A549 (cell line): Measurements from ENCODE around the gene LAMA3. TPM values are rescaled to one million over a fixed set of nuclear protein-coding genes. Genes with fewer than 3 reads are reported as not detected.

Experiments used
- ATAC-seq, 2 experiments: fragments of 200-7000 bp in 1 of 2; fragments of >200 bp in 1 of 2; cut with Nextera tagmentation in 1 of 2; cut with Tn5 transposase in 1 of 2; 3 replicates each; pipeline versions ENCODE4 v1.8.0 to v1.9.1; 2018 to 2020; ENCODE audit warnings: mild to moderate bottlenecking in 1 of 2, moderate library complexity in 1 of 2
- CTCF ChIA-PET: fragments of 300-600 bp; sonication (Branson Sonifier 250); formaldehyde crosslinking; extraction: SDS; loops from one replicate; lab custom pipeline; 2021; ENCODE audit warnings: antibody characterized with exemption, inconsistent platforms; lab: Yijun Ruan, JAX
- POLR2A ChIA-PET: fragments of 350-600 bp; formaldehyde crosslinking; extraction: SDS; loops from one replicate; lab custom pipeline; 2021; ENCODE audit warnings: antibody characterized with exemption, inconsistent platforms; lab: Yijun Ruan, JAX
- DNase-seq, 2 experiments: peaks; one replicate each; pipeline versions ENCODE4 v3.0.0 to v3.0.0-alpha.2; 2011 to 2016; ENCODE audit warnings: low read depth in 1 of 2, low spot score in 1 of 2
- FAIRE-seq: peaks from 2 replicates; lab custom pipeline; 2011; peaks lifted over from hg19 to GRCh38; lab: Jason Lieb, UNC
- H3K27ac ChIP-seq, 2 experiments: fragments of >200 bp; sonication (Bioruptor Twin); formaldehyde crosslinking; 3 replicates each; pipeline ENCODE4 v1.5.1; 2016 to 2017
- H3K4me1 ChIP-seq: fragments of >200 bp; sonication (Bioruptor Twin); formaldehyde crosslinking; 3 replicates; pipeline ENCODE4 v1.6.1; 2016
- H3K4me2 ChIP-seq: fragments of >200 bp; sonication (Bioruptor Twin); formaldehyde crosslinking; 3 replicates; pipeline ENCODE4 v1.6.1; 2016
- H3K4me3 ChIP-seq: fragments of >200 bp; sonication (Bioruptor Twin); formaldehyde crosslinking; 3 replicates; pipeline ENCODE4 v1.5.1; 2016
- H3K9me3 ChIP-seq: fragments of >200 bp; sonication (Bioruptor Twin); formaldehyde crosslinking; 3 replicates; pipeline ENCODE4 v1.6.1; 2016
- BHLHE40 ChIP-seq: IDR thresholded peaks from 2 replicates; pipeline ENCODE4 v1.6.1; 2012; ENCODE audit warnings: low read depth, low read length, inconsistent platforms
- CEBPB ChIP-seq, 2 experiments: fragments of >200 bp in 1 of 2; sonication (Bioruptor Twin) in 1 of 2; formaldehyde crosslinking in 1 of 2; IDR thresholded peaks; 2 replicates each; pipeline ENCODE4 v1.6.1; 2012 to 2016
- FOSL2 ChIP-seq, 2 experiments: fragments of 450-650 bp in 1 of 2; fragments of >200 bp in 1 of 2; sonication (Bioruptor Twin) in 1 of 2; formaldehyde crosslinking; IDR thresholded peaks; 2 replicates each; pipeline versions ENCODE4 v1.5.0 to v1.6.1; 2016 to 2020; ENCODE audit warnings: mild to moderate bottlenecking in 1 of 2, moderate library complexity in 1 of 2
- HDAC2 ChIP-seq: fragments of 200-600 bp; sonication (generic); IDR thresholded peaks from 2 replicates; pipeline ENCODE4 v1.6.1; 2016
- JUN ChIP-seq, 2 experiments: fragments of >200 bp; sonication (Bioruptor Twin); formaldehyde crosslinking; IDR thresholded peaks; 2 replicates in 1 of 2; 3 replicates in 1 of 2; pipeline ENCODE4 v1.6.1; 2016 to 2017
- KDM1A ChIP-seq: fragments of 200-600 bp; sonication (generic); IDR thresholded peaks from 2 replicates; pipeline ENCODE4 v1.6.1; 2016; ENCODE audit warnings: low read depth, mild to moderate bottlenecking
- KDM5A ChIP-seq: fragments of 200-600 bp; sonication (generic); IDR thresholded peaks from 2 replicates; pipeline ENCODE4 v1.6.1; 2016; ENCODE audit warnings: antibody characterized with exemption, mild to moderate bottlenecking
- MAZ ChIP-seq: fragments of 150-350 bp; IDR thresholded peaks from 2 replicates; pipeline ENCODE4 v1.6.1; 2014; ENCODE audit warnings: antibody characterized with exemption, low read depth, low read length, borderline replicate concordance
- NFE2L2 ChIP-seq: fragments of 150-350 bp; conservative IDR thresholded peaks from 2 replicates; pipeline ENCODE4 v1.6.1; 2014; ENCODE audit warnings: low read length
- NR3C1 ChIP-seq: fragments of >200 bp; sonication (Bioruptor Twin); formaldehyde crosslinking; IDR thresholded peaks from 3 replicates; pipeline ENCODE4 v1.6.1; 2017
- POLR2A ChIP-seq: IDR thresholded peaks from 2 replicates; pipeline ENCODE4 v1.6.1; 2012; ENCODE audit warnings: mild to moderate bottlenecking, low read length
- RARB ChIP-seq: fragments of 250-450 bp; sonication (Bioruptor Pico); IDR thresholded peaks from 2 replicates; pipeline ENCODE4 v1.8.0; 2021; ENCODE audit warnings: mild to moderate bottlenecking, moderate library complexity
- RCOR1 ChIP-seq: fragments of 150-350 bp; IDR thresholded peaks from 2 replicates; pipeline ENCODE4 v1.6.1; 2014; ENCODE audit warnings: antibody characterized with exemption, low read length, low read depth
- RFX5 ChIP-seq: fragments of 450-650 bp; IDR thresholded peaks from 2 replicates; pipeline ENCODE4 v1.7.1; 2014; ENCODE audit warnings: antibody characterized with exemption, mild to moderate bottlenecking, moderate library complexity
- SREBF2 ChIP-seq: fragments of 450-650 bp; IDR thresholded peaks from 2 replicates; pipeline ENCODE4 v1.6.1; 2014; ENCODE audit warnings: mild to moderate bottlenecking, moderate library complexity
- TFCP2L1 ChIP-seq: fragments of 250-450 bp; sonication (Bioruptor Pico); IDR thresholded peaks from 2 replicates; pipeline ENCODE4 v1.5.0; 2021; ENCODE audit warnings: mild to moderate bottlenecking
- ZC3H11A ChIP-seq: fragments of 450-650 bp; IDR thresholded peaks from 2 replicates; pipeline ENCODE4 v1.6.1; 2014; ENCODE audit warnings: antibody characterized with exemption, mild to moderate bottlenecking
- ZFP36 ChIP-seq: fragments of 450-650 bp; IDR thresholded peaks from 2 replicates; pipeline ENCODE4 v1.6.1; 2014; ENCODE audit warnings: borderline replicate concordance; ENCODE audit not compliant: partially characterized antibody
- ZNF302 ChIP-seq: fragments of 250-450 bp; sonication (Bioruptor Pico); IDR thresholded peaks from 2 replicates; pipeline ENCODE4 v1.9.0; 2021; ENCODE audit warnings: inconsistent platforms, mild to moderate bottlenecking, moderate library complexity
- ZSCAN20 ChIP-seq: fragments of 250-450 bp; sonication (Bioruptor Pico); IDR thresholded peaks from 2 replicates; pipeline ENCODE4 v1.8.0; 2022; ENCODE audit warnings: mild to moderate bottlenecking, moderate library complexity
- WGBS: methylation state at CpG from one replicate; pipeline ENCODE4 v1.1.6; 2017; ENCODE audit errors: missing lambda C conversion rate; 5-methylcytosine and 5-hydroxymethylcytosine counted together
- polyA plus RNA-seq, 4 experiments: library from polyadenylated mRNA; depleted of rRNA in 3 of 4; stranded (reverse); fragments of >200 nt; fragmentation: RNase III in 1 of 4; extraction: RNeasy Plus Mini Kit Qiagen cat#74134 plus additional on column Dnase treatment in 1 of 4; gene quantifications; 2 replicates in 3 of 4; 3 replicates in 1 of 4; pipeline ENCODE4 v1.2.3, GENCODE V29; 2011 to 2017
- TF ChIP-seq, protein P1 (sequence below): IDR thresholded peaks from 2 replicates; pipeline ENCODE4 v1.6.1; 2012
- TF ChIP-seq, protein P2 (sequence below): fragments of 450-650 bp; IDR thresholded peaks from 2 replicates; pipeline ENCODE4 v1.6.1; 2014; ENCODE audit warnings: antibody characterized with exemption
- TF ChIP-seq, protein P3 (sequence below): IDR thresholded peaks from 2 replicates; pipeline ENCODE4 v1.6.1; 2012; ENCODE audit warnings: low read depth, borderline replicate concordance

LAMA3 gene
- polyA plus RNA-seq, 2 of the 4 experiments (the other 2 are of a cell fraction) = 18.2 to 31.0 TPM

DNA sequence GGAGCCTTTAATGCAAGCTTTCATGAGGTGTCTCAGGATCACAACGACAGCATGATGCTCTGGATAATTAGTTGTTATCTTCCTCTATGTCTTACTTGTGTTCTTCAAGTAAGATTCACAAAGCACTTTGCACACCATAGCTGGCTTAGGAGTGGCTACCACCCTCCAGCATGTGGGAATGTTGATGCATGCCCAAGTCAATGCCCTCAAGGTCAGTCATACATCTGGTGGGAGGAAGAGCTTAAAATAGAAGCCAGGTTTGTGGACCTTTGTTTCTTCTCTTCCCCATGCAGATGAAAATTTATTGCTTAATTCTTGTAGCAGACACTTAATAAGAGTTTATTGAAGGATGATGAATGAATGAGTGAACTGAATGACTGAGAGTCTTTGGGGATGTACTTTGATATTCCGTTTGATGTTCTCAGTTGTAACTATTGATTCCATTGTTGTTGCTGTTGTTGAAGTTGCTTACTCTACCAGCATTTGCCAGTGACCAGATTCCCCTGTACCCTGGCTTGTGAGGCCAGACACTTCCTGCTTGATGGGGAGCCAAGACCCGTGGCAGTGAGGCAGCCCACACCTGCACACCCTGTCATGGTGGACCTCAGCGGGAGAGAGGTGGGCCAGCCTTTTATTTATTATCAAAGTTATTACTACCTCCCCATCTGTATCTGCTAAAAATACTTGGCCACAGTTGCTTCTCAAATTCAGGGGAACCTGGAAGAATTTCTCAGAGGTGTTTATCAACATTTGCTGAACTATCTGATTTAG is 137.8 kb downstream of the LAMA3 start:
- TF ChIP-seq, protein P1, sequence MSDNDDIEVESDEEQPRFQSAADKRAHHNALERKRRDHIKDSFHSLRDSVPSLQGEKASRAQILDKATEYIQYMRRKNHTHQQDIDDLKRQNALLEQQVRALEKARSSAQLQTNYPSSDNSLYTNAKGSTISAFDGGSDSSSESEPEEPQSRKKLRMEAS = no peak
- TF ChIP-seq RFX5 (no peak), HDAC2 (no peak), CEBPB (IDR thresholded peaks at IDR 0.05) (no peak), POLR2A (no peak), TFCP2L1 (no peak), RCOR1 (no peak), MAZ (no peak), RARB (CRISPR knock-in tag) (no peak), NR3C1 (no peak), KDM1A (no peak), ZSCAN20 (no peak), ZFP36 (no peak), JUN (IDR thresholded peaks at IDR 0.05) (no peak)
- TF ChIP-seq, protein P2, sequence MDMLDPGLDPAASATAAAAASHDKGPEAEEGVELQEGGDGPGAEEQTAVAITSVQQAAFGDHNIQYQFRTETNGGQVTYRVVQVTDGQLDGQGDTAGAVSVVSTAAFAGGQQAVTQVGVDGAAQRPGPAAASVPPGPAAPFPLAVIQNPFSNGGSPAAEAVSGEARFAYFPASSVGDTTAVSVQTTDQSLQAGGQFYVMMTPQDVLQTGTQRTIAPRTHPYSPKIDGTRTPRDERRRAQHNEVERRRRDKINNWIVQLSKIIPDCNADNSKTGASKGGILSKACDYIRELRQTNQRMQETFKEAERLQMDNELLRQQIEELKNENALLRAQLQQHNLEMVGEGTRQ = no peak
- WGBS = 94% methylated on average over 4 of the region's 4 CpGs
- Histone ChIP-seq H3K4me1 (peaks cover 7% of the 10 kb centered on the region; the same call in 1 of the 3 replicates), H3K4me2 (no peak overlapping the region), H3K27ac (no peak overlapping the region), H3K9me3 (no peaks in the 10 kb centered on the region), H3K4me3 (no peak overlapping the region)
- POLR2A ChIA-PET = no interaction called here
- no peak for FAIRE-seq
- no peak for ATAC-seq
- CTCF ChIA-PET = no interaction called here
- no peak for DNase-seq

DNA sequence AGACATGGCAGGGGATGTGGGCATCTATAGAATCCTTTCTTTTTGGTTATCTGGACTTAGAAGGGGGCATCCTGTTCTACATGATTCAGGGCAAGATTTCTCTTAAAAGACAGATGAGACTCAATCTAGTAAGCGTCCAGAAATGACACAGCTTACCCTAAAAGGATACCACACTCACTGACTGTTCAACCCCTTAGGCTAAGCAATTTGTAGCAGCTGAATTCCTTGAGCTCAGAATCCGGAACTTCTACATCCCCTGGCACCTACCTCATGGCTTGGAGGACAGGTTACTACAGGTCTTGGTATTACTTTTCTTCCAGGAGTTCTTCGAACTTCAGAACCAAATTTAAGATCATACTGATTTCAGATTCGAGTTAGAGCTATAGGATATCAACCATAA is 138.4 kb downstream of the LAMA3 start:
- WGBS = 79% methylated on average over 4 of the region's 4 CpGs
- Histone ChIP-seq H3K4me2 (no peak overlapping the region), H3K27ac (no peak overlapping the region), H3K4me3 (no peak overlapping the region), H3K9me3 (no peaks in the 10 kb centered on the region), H3K4me1 (peaks cover 7% of the 10 kb centered on the region; the same call in 1 of the 3 replicates)
- POLR2A ChIA-PET = no interaction called here
- CTCF ChIA-PET = no interaction called here
- DNase-seq (no peak), ATAC-seq (no peak), FAIRE-seq (no peak)
- TF ChIP-seq SREBF2 (no peak), ZNF302 (CRISPR knock-in tag) (no peak), KDM5A (no peak)
- TF ChIP-seq, protein P2 = no peak

DNA sequence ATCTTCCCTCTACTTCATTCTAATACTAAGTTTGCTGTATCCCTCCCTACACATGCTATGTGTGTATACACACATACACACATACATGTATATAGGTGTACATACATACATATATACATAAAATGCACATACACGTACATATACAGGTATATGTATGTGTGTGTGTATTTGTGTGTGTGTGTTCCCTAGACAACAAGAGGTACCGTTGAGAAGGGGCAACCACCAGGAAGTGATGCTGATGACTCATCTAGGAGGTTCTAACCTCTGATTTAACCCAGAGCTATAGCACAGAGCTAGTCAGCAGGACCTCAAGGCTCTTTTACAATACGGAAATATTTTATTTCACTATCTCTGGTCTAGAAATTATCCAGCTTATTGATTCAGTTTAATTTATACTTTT is 139.2 kb downstream of the LAMA3 start:
- H3K4me3 ChIP-seq = no peak overlapping the region
- FAIRE-seq (no peak), DNase-seq (peak; percentile 34 to 72), ATAC-seq (peak; percentile 81 to 82)
- no peak for TF ChIP-seq FOSL2 (IDR thresholded peaks at IDR 0.05)
- TF ChIP-seq FOSL2 (CRISPR knock-in tag; IDR thresholded peaks at IDR 0.05) = peak; percentile 78
- TF ChIP-seq BHLHE40 = no peak
- H3K4me1 ChIP-seq = peaks cover 7% of the 10 kb centered on the region; the same call in 1 of the 3 replicates
- no peak overlapping the region for H3K4me2 ChIP-seq
- no peaks in the 10 kb centered on the region for H3K9me3 ChIP-seq
- H3K27ac ChIP-seq = no peak overlapping the region
- POLR2A ChIA-PET = interaction anchor here (0.9 kb wide), 1 partner anchor 310 kb away, joined by 3 read pairs; the partner anchor contains the start of gene CABYR
- CTCF ChIA-PET = interaction anchor here (1.5 kb wide), 1 partner anchor 16 kb away, joined by 4 read pairs; no protein-coding TSS in a partner anchor
- 29% methylated on average over 3 of the region's 3 CpGs for WGBS

DNA sequence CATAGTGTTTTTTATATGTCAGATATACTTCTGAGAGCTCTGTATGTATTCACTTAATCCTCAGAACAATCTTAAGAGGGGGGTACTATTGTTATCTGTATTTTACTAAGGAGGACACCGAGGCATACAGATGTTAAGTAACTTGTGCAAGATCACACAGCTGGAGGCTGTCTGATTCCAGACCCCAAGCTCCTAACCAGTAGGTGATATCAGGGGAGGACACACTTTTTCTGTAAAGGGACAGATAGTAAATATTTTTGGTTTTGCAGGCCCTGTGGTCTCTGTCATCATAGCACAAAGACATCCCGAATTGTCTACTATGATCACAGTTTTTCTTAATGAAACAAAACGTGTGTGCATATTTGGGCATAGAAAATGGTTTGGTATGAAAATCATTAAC is 143.7 kb downstream of the LAMA3 start:
- no peak overlapping the region for H3K4me3 ChIP-seq
- ChIA-PET POLR2A (no interaction called here), CTCF (interaction anchor here (0.6 to 0.9 kb wide), 2 partner anchors 10 to 195 kb away, joined by 3 to 5 read pairs; no protein-coding TSS in a partner anchor)
- DNase-seq = no peak
- H3K4me1 ChIP-seq = peaks cover 7% of the 10 kb centered on the region; the same call in 1 of the 3 replicates
- no peaks in the 10 kb centered on the region for H3K9me3 ChIP-seq
- no peak for FAIRE-seq
- H3K27ac ChIP-seq = no peak overlapping the region
- TF ChIP-seq BHLHE40 = no peak
- no peak for TF ChIP-seq HDAC2
- no peak for TF ChIP-seq TFCP2L1
- TF ChIP-seq FOSL2 (IDR thresholded peaks at IDR 0.05) = no peak
- TF ChIP-seq FOSL2 (CRISPR knock-in tag; IDR thresholded peaks at IDR 0.05) = no peak
- no peak for TF ChIP-seq RARB (CRISPR knock-in tag)
- no peak for TF ChIP-seq JUN (IDR thresholded peaks at IDR 0.05)
- TF ChIP-seq, protein P1 = no peak
- TF ChIP-seq, protein P3, sequence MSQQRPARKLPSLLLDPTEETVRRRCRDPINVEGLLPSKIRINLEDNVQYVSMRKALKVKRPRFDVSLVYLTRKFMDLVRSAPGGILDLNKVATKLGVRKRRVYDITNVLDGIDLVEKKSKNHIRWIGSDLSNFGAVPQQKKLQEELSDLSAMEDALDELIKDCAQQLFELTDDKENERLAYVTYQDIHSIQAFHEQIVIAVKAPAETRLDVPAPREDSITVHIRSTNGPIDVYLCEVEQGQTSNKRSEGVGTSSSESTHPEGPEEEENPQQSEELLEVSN = no peak
- no peak for TF ChIP-seq CEBPB (IDR thresholded peaks at IDR 0.05)
- TF ChIP-seq ZC3H11A = no peak
- TF ChIP-seq NFE2L2 = no peak
- 78% methylated on average over 3 of the region's 3 CpGs for WGBS
- ATAC-seq = no peak
- no peak overlapping the region for H3K4me2 ChIP-seq
